Thyroid gland (tissue), 4 donors: ENCODE data around the gene MCM5. TPM values are rescaled to one million over a fixed set of nuclear protein-coding genes. Genes with fewer than 3 reads are reported as not detected.

Experiments used
- DNase-seq, 2 donors: peaks; one replicate each; pipeline ENCODE4 v3.0.0-alpha.2; 2019
- H3K27ac ChIP-seq, 3 donors: fragments of 200-600 bp; sonication (generic); 1 replicate in 2 of 3; 2 replicates in 1 of 3; pipeline ENCODE4 v1.5.1; 2016 to 2019; ENCODE audit warnings: mild to moderate bottlenecking in 1 of 3, moderate library complexity in 1 of 3
- H3K27me3 ChIP-seq: fragments of 200-600 bp; sonication (generic); one replicate; pipeline ENCODE4 v1.5.1; 2019
- H3K36me3 ChIP-seq, 2 donors: fragments of 200-600 bp; sonication (generic); one replicate each; pipeline ENCODE4 v1.5.1; 2016 to 2019
- H3K4me1 ChIP-seq, 2 donors: fragments of 200-600 bp; sonication (generic); one replicate each; pipeline ENCODE4 v1.5.1; 2017 to 2019
- H3K4me3 ChIP-seq, 3 donors: fragments of 200-600 bp; sonication (generic); replicated peaks in 1 of 3; 1 replicate in 2 of 3; 2 replicates in 1 of 3; pipeline ENCODE4 v1.5.1; 2016; ENCODE audit warnings: mild to moderate bottlenecking in 1 of 3
- H3K9me3 ChIP-seq: fragments of 200-600 bp; sonication (generic); one replicate; pipeline ENCODE4 v1.5.1; 2017
- CTCF ChIP-seq, 6 experiments: fragments of 200-600 bp in 3 of 6; fragments of 450-650 bp in 3 of 6; sonication (generic) in 3 of 6; IDR thresholded peaks; one replicate each; pipeline ENCODE4 v1.5.1; 2016 to 2019; ENCODE audit warnings: antibody characterized with exemption in 6 of 6, mild to moderate bottlenecking in 2 of 6, inconsistent platforms in 1 of 6, moderate library complexity in 1 of 6
- POLR2A ChIP-seq, 2 donors: fragments of 450-650 bp; IDR thresholded peaks; one replicate each; pipeline ENCODE4 v1.6.1; 2017; ENCODE audit warnings: antibody characterized with exemption in 2 of 2, mild to moderate bottlenecking in 2 of 2, moderate library complexity in 1 of 2
- WGBS, 2 donors: methylation state at CpG; one replicate each; pipeline ENCODE4 v1.1.5; 2017; 5-methylcytosine and 5-hydroxymethylcytosine counted together
- intact Hi-C: fragments of 100-400 bp; cut with DNase I; formaldehyde crosslinking; loops from one replicate; pipeline ENCODE4 v1.15.1; 2023
- total RNA-seq, 4 donors: library from RNA; depleted of rRNA; stranded (reverse); fragments of >200 nt; gene quantifications; one replicate each; pipeline ENCODE4 v1.2.3, GENCODE V29; 2016

MCM5 gene
- total RNA-seq, 4 donors from 2014 or later: 16.7 to 34.7 (median 25.1) TPM

DNA sequence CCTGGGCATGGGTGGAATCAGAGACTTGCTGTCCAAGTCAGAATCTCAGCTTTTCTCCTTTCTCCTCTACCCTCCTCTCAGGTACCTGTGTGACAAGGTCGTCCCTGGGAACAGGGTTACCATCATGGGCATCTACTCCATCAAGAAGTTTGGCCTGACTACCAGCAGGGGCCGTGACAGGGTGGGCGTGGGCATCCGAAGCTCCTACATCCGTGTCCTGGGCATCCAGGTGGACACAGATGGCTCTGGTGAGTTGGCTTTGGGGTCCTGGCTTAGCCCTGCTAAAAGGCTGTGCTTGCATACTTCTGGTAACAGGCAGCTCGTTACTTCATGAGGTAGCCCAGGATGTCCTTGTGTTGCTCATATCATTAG, 10.7 kb downstream of the MCM5 start:
- WGBS, 2 donors: 91 to 100% methylated on average over 4 to 6 of the region's 6 CpGs
- H3K36me3 ChIP-seq: peaks cover 38 to 39% of the 10 kb centered on the region in 2 donors
- no peak overlapping the region for H3K27ac ChIP-seq

DNA sequence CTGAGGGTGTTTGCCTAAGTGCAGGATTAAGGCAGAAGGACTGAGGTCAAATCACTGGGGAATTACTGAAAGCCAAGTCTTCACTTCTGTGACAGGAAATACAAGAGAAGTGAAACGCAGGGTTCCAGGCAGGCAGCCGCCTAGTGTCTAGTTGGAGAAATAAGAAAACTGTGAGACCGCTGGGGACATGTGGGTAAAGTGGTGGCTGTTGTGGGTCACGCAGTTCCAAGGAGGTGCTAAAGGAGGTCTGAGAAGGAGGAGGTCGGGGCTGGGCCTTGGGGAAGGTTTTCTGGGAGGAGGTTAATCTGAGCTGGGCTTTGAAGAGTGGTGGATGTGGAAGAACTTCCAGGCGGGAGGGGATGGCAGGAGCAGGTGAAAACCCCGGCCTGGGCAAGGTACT, 11.2 kb downstream of the MCM5 start:
- H3K27ac ChIP-seq: no peak overlapping the region
- peaks cover 42% of the 10 kb centered on the region in 2 donors for H3K36me3 ChIP-seq
- H3K4me1 ChIP-seq: no peaks in the 10 kb centered on the region
- no peak overlapping the region for H3K4me3 ChIP-seq
- WGBS, 2 donors: 84 to 86% methylated on average over 7 of the region's 7 CpGs
- TF ChIP-seq CTCF (IDR thresholded peaks at IDR 0.05) (no peak), POLR2A (IDR thresholded peaks at IDR 0.05) (no peak)
- H3K27me3 ChIP-seq: no peaks in the 10 kb centered on the region
- intact Hi-C loops: no loop called here
- DNase-seq: no peak
- H3K9me3 ChIP-seq: no peaks in the 10 kb centered on the region

More for the DNA sequence above, 10.7 kb downstream of the MCM5 start:
- TF ChIP-seq CTCF (IDR thresholded peaks at IDR 0.05) (no peak), POLR2A (IDR thresholded peaks at IDR 0.05) (no peak)
- no peak for DNase-seq
- H3K4me1 ChIP-seq: no peaks in the 10 kb centered on the region
- H3K27me3 ChIP-seq: no peaks in the 10 kb centered on the region
- intact Hi-C loops: no loop called here
- H3K9me3 ChIP-seq: no peaks in the 10 kb centered on the region
- H3K4me3 ChIP-seq: no peak overlapping the region

- no peaks in the 10 kb centered on the region for H3K9me3 ChIP-seq
- no peak for DNase-seq
Observed at GRCh38 chr22:35413624-35414023, 13.7 kb downstream of the MCM5 start.

DNA sequence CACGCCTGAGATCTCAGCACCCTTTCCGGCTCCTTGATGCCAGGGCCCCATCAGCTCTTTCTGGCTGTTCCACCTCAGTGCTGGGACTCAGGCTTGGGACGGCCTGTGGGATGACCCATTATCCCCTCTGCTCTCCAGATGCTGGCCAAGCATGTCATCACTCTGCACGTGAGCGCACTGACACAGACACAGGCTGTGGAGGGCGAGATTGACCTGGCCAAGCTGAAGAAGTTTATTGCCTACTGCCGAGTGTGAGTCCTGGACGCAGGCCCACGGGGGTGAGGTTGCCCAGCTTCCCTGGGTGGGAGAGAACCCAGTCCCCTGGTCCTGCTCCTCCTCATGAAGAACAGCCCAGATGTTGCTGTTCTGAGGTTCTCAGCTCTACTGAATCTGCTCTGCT, 17.7 kb downstream of the MCM5 start:
- H3K9me3 ChIP-seq: no peaks in the 10 kb centered on the region
- no peak overlapping the region for H3K27ac ChIP-seq
- no peaks in the 10 kb centered on the region for H3K27me3 ChIP-seq
- no peak overlapping the region for H3K4me3 ChIP-seq
- WGBS, 2 donors: 88 to 92% methylated on average over 9 of the region's 9 CpGs
- no peak for DNase-seq
- TF ChIP-seq POLR2A (IDR thresholded peaks at IDR 0.05): no peak
- no peak for TF ChIP-seq CTCF (IDR thresholded peaks at IDR 0.05)
- H3K36me3 ChIP-seq: peaks cover 42 to 54% of the 10 kb centered on the region in 2 donors
- intact Hi-C loops: no loop called here
- no peaks in the 10 kb centered on the region for H3K4me1 ChIP-seq

More at GRCh38 chr22:35413624-35414023, 13.7 kb downstream of the MCM5 start:
- H3K27me3 ChIP-seq: no peaks in the 10 kb centered on the region
- H3K4me3 ChIP-seq: no peak overlapping the region
- H3K27ac ChIP-seq: no peak overlapping the region
- intact Hi-C loops: no loop called here
- TF ChIP-seq CTCF (IDR thresholded peaks at IDR 0.05) (no peak), POLR2A (IDR thresholded peaks at IDR 0.05) (no peak)
- 91 to 96% methylated on average over 4 of the region's 4 CpGs for WGBS, 2 donors
- H3K36me3 ChIP-seq: peaks cover 27 to 41% of the 10 kb centered on the region in 2 donors
- no peaks in the 10 kb centered on the region for H3K4me1 ChIP-seq

DNA sequence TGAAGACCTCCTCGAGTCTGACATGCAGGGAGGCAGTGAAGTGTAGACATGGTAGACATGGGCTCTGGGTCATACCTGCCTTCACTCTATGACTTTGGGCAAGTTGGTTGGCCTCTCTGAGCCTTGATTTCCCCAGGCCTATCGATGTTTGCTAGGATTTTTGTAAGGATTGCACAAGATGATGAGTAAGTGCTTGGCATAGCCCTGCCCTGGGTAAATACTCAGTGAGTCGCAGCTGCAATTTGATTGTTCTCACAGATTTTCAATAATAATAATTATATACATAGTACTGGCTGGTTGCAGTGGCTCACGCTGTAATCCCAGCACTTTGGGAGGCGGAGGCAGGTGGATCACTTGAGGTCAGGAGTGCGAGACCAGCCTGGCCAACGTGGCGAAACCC, 18.1 kb downstream of the MCM5 start:
- DNase-seq: no peak
- intact Hi-C loops: no loop called here
- TF ChIP-seq POLR2A (IDR thresholded peaks at IDR 0.05) (no peak), CTCF (IDR thresholded peaks at IDR 0.05) (no peak)
- H3K36me3 ChIP-seq: peaks cover 46 to 54% of the 10 kb centered on the region in 2 donors
- H3K27me3 ChIP-seq: no peaks in the 10 kb centered on the region
- H3K9me3 ChIP-seq: no peaks in the 10 kb centered on the region
- no peak overlapping the region for H3K4me3 ChIP-seq
- WGBS, 2 donors: 91 to 93% methylated on average over 8 of the region's 8 CpGs
- H3K27ac ChIP-seq: no peak overlapping the region
- H3K4me1 ChIP-seq: no peaks in the 10 kb centered on the region
